Fibroblast of skin of right quadriceps (primary cell): ENCODE results near the gene IRF8.
A peak's percentile ranks its signal among the peaks of the same experiment; 100 is the strongest.

Experiments used
- DNase-seq: peaks from one replicate; pipeline ENCODE4 v3.0.0-alpha.2; 2013

Gene IRF8

DNA sequence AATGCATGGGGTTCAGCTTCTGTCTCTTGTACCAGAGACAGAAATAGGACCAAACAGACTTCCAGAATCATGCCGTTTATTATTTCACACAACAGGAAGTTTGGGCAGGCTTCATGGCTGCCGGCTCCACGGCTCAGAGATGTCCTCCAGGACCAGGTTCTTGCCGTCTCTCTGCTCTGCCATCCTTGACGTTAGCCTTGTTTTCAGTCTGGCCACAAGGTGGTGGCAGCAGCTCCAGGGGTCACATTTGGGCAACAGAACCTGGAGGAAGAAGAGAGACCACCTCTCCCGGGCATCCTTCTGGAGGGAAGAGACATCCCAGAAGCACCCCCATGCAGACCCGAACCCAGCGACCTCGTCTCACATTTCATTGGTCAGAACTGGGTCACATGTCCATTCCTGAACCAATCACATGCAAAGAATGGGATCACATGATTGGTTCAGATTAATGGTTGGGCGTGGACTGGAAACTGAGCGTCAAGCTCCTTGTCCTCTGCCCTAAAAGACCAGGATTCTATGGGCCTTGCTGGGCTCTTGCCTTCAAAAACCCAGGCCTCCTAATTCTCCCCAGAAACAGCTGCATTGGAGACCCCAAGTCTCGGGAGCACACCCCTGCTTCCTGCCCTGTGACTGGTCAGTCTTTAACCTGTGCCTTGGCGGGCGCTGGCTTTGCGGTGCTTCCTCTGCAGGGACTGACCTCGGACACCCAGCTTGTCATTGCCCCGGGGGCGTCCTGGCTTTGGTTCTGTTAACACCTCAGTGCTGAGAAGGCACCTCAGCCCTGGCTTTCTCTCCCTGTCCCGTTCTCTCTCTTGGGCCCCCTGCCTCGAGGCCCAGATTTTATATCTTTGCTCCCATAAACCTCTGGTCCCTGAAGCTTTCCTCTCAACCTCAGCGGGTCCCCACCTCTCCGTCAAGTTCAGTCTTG is 63.3 kb downstream of the IRF8 start:
- DNase-seq = no peak

DNA sequence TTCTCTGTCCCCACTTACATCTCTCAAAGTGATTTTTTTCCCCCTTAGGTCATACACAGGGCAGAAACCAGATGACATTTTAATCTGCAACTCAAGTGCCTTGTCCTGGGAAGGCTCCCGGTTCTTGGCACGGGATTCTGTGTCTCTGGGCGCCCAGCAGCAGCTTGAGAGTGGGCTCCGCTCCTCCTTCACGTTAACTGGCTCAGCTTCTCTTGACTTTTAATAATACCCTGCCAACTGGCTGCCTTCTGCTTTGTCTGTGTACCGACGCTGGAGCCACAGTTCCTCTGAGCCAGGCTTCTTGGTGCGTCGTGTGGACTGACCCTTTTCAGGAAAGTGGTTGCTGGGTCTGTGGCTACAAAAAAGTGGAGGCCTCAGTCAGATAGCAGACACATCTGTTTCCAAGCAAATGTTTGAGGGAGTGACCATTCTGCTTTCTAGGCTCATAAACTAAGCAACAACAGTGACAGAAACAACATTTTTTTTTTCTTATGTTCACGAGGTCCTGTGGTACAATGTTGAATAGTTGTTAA is 64.9 kb downstream of the IRF8 start:
- no peak for DNase-seq

DNA sequence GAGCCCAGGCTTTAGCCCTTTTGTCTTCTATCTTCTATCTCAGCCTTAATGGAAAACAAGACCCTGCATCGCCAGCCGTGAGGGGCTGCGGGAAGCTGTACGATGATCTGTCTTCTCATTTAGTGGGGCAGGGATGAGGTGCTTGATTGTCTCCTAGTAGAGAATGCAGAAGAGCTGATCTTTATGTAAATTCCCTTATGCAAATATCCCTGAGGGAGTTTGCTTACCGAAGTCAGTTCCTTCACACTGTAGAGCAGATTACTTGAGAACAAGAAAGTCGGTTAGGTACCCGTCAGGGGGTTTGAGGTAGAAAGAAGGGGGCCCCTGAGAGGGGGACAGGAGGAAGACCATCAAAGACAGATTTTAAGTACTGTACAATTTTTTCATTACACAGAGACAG is 66.2 kb downstream of the IRF8 start:
- DNase-seq = no peak

DNA sequence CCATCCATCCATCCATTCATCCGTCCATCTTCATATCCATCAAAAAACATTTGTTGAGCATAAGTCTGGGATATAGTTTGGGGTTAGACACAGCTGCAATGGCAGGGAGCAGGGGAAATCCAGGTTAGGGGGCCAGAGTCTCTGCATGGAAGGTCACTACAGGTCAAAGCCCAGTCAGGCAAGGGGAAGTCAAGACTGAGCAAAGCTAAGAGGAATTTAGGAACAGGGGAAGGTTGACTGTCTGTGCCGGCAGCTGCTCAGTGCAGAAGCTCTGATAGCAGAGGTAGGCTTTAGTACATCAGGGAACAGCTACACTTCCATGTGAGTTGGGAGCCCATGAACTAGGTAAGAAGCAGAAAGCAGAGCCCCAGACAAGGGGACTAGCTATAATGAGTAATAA is 68.1 kb downstream of the IRF8 start:
- DNase-seq = no peak

DNA sequence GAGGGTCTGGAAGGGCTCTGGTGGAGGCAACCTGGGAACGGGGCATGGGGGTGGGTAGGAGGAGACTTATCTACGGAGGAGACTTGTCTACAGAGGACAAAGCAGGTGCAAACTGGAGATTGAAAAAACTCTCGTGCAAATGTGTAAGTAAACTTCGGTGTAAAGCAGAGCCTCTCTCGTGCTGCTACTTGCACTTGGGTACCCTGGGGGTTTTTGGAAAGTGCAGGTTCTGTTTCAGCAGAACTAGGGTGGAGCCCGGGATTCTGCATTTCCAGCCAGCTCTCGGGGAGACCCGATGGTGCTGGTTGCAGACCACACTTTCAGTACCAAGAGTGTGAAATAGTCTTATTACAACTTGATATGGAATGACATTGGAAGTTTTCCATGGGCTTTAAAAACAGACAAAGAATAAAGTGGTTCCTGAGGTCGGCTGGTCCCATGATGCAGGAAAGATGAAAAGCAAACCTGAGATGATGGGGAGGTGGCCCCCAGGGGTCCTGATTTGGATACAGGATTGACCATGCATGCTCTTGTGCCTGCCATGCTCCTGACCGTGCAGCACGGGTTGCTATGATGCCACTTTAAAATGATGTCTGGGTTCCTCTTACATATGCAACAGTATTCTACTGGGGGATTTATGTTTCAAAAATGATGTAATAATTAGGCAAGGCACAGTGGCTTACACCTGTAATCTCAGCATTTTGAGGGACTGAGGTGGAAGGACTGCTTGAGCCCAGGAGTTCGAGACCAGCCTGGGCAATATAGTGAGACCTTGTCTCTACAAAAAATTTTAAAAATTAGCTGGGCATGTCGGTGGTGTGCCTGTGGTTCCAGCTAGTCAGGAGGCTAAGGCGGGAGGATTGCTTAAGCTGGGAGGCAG is 69.3 kb downstream of the IRF8 start:
- DNase-seq = no peak

DNA sequence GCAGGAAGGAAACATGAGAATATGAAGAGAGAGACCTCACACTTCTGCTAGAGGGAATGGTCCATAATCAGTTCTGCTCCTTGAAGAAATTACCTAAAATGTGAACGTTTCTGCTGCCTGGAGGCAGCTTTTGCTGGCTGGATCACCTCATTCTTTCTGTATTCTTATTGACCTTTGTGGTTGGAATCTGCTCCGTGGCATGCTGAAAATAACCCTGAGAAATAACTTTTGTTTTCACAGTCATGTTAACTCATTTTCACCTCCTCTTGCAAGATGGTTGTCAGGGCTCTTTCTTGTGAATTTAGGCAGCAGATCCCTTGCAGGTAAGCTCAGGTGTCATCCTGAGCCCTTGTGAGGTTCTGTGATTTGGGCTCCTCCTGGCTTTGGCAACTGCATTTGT is 70.2 kb downstream of the IRF8 start:
- DNase-seq = peak; percentile 10

DNA sequence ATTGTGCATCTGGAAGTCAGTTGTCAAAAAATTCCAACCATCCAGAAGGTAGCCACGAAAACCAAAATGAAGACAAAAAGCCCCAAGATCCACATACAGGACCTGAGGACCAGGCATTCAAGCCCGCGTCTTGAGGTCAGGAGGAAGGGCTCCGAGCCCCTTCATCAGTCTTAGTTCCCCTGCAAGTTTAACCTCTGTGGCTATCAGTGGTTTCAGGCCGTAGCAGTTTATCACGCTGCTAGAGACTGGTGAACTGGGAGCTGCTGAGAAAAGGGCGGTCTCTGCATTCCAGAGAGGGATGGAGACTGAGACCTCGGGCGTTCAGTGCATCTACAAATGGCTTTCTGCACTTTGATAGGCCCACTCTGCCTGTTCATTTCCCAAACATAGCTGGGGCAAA is 70.6 kb downstream of the IRF8 start:
- no peak for DNase-seq

DNA sequence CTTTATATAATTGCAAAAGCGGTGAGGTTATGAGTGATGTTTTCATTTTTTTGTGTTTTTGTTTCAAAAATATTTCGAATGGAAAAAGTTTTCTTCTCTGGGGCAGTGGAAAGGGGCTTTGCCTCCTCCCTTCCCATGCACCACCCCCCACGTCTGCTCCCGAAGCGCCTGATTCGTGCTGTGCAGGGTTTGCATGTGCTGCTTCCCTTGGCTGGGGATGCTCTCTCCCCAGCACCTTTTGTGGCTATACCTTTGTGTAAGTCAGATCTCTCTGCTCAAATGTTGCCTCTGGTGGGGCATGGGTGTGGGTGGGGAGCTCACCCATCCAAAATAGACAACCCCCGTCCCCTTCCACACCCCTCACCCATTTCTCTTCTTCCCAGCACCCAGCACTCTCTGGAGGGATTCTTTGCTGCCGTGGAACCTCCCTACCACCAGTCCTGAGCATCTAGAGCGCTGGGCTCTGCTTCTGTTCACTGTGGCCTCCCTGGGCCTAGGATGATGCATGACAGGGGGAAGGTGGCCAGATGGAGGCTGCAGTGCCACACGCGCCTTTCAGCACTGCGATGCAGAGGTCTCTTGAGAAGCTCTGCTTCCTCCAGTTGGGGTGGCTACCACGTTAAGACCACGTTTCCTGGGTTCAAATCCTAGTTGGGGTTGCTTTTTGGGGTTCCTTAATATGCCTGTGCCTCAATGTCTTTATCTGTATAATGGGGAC is 71.2 kb downstream of the IRF8 start:
- DNase-seq = no peak

DNA sequence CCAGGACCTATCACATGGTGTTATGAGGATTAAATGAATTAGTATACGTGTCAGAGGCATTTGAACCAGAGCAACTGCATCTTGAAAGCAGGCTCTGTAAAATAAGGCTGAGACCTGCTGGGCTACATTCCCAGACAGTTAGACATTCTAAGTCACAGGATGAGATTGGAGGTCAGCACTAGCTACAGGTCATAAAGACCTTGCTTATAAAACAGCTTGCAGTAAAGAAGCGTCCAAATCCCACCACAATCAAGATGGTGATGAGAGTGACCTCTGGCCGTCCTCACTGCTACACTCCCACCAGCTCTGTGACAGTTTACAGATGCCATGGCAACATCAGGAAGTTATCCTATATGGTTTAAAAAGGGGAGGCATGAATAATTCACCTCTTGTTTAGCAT is 71.8 kb downstream of the IRF8 start:
- no peak for DNase-seq
